Skeletal muscle tissue (tissue), 4 donors: ENCODE measurements around the gene ATP2A3. TPM values are rescaled to one million over a fixed set of nuclear protein-coding genes. Genes with fewer than 3 reads are reported as not detected.

Source experiments
- H3K27ac ChIP-seq: one replicate; pipeline ENCODE4 v1.7.0; 2013; ENCODE audit warnings: mild to moderate bottlenecking, low read depth, low read length, inconsistent platforms
- H3K27me3 ChIP-seq, 3 donors: one replicate each; pipeline ENCODE4 v1.7.0; 2013; ENCODE audit warnings: low read length in 3 of 3; ENCODE audit not compliant: control insufficient read depth in 3 of 3, insufficient read depth in 3 of 3
- H3K36me3 ChIP-seq, 3 donors: one replicate each; pipeline ENCODE4 v1.7.0; 2013; ENCODE audit warnings: low read length in 3 of 3; ENCODE audit not compliant: control insufficient read depth in 3 of 3, insufficient read depth in 3 of 3
- H3K4me1 ChIP-seq, 3 donors: one replicate each; pipeline ENCODE4 v1.7.0; 2013; ENCODE audit warnings: low read length in 3 of 3, mild to moderate bottlenecking in 3 of 3; ENCODE audit not compliant: control insufficient read depth in 3 of 3, insufficient read depth in 3 of 3
- H3K4me3 ChIP-seq, 3 donors: one replicate each; pipeline ENCODE4 v1.7.0; 2013; ENCODE audit warnings: low read length in 3 of 3
- H3K9ac ChIP-seq, 3 donors: one replicate each; pipeline ENCODE4 v1.7.0; 2013; ENCODE audit warnings: low read length in 3 of 3, mild to moderate bottlenecking in 3 of 3, moderate library complexity in 2 of 3, low read depth in 1 of 3
- H3K9me3 ChIP-seq, 3 donors: one replicate each; pipeline ENCODE4 v1.7.0; 2013; ENCODE audit warnings: low read length in 3 of 3; ENCODE audit not compliant: control insufficient read depth in 3 of 3
- total RNA-seq: library from RNA; depleted of rRNA; stranded (reverse); fragments of >200 nt; gene quantifications from one replicate; pipeline ENCODE4 v1.2.3, GENCODE V29; 2014
- donor health status: Osteomylitis.

Gene ATP2A3
- total RNA-seq, 1 donor from 2014 or later = 3.7 TPM

- H3K9me3 ChIP-seq = no peaks in the 10 kb centered on the region
- H3K4me1 ChIP-seq = peaks cover 0 to 5% (median 3%) of the 10 kb centered on the region in 3 donors
- H3K27me3 ChIP-seq = peaks cover 0 to 5% (median 0%) of the 10 kb centered on the region in 3 donors
- no peak overlapping the region for H3K4me3 ChIP-seq
- no peak overlapping the region for H3K9ac ChIP-seq
- H3K27ac ChIP-seq = no peak overlapping the region
- H3K36me3 ChIP-seq = peaks cover 44 to 46% (median 45%) of the 10 kb centered on the region in 3 donors
These were observed 41.3 kb upstream of the ATP2A3 start for GRCh38 chr17:4005296-4006164.

- Histone ChIP-seq H3K36me3 (peaks cover 42 to 44% (median 44%) of the 10 kb centered on the region in 3 donors), H3K4me3 (no peak overlapping the region), H3K9me3 (no peaks in the 10 kb centered on the region), H3K27ac (no peak overlapping the region), H3K4me1 (peaks cover 0 to 5% (median 3%) of the 10 kb centered on the region in 3 donors), H3K27me3 (peaks cover 0 to 10% (median 0%) of the 10 kb centered on the region in 3 donors), H3K9ac (no peak overlapping the region)
These were observed 40.5 kb upstream of the ATP2A3 start for GRCh38 chr17:4004517-4005295.

- H3K36me3 ChIP-seq = peaks cover 33 to 35% (median 34%) of the 10 kb centered on the region in 3 donors
- peaks cover 0 to 10% (median 0%) of the 10 kb centered on the region in 3 donors for H3K27me3 ChIP-seq
- H3K9ac ChIP-seq = no peak overlapping the region
- no peaks in the 10 kb centered on the region for H3K9me3 ChIP-seq
- no peak overlapping the region for H3K27ac ChIP-seq
- H3K4me3 ChIP-seq = no peak overlapping the region
- H3K4me1 ChIP-seq = peaks cover 0 to 5% (median 3%) of the 10 kb centered on the region in 3 donors
These were observed 39.5 kb upstream of the ATP2A3 start for GRCh38 chr17:4003501-4004421.

- peaks cover 0 to 5% (median 3%) of the 10 kb centered on the region in 3 donors for H3K4me1 ChIP-seq
- no peak overlapping the region for H3K27ac ChIP-seq
- H3K36me3 ChIP-seq = peaks cover 27 to 28% (median 28%) of the 10 kb centered on the region in 3 donors
- H3K27me3 ChIP-seq = peaks cover 0 to 10% (median 0%) of the 10 kb centered on the region in 3 donors
- no peaks in the 10 kb centered on the region for H3K9me3 ChIP-seq
- no peak overlapping the region for H3K9ac ChIP-seq
- H3K4me3 ChIP-seq = no peak overlapping the region
These were observed 38.9 kb upstream of the ATP2A3 start for GRCh38 chr17:4003131-4003500.

- Histone ChIP-seq H3K36me3 (peaks cover 8 to 9% (median 8%) of the 10 kb centered on the region in 3 donors), H3K4me3 (no peak overlapping the region), H3K27ac (no peak overlapping the region), H3K9ac (no peak overlapping the region), H3K4me1 (peaks cover 0 to 5% (median 3%) of the 10 kb centered on the region in 3 donors), H3K9me3 (no peaks in the 10 kb centered on the region), H3K27me3 (peaks cover 0 to 10% (median 0%) of the 10 kb centered on the region in 3 donors)
These were observed 36.9 kb upstream of the ATP2A3 start for GRCh38 chr17:4001048-4001590.

GRCh38 chr17:3998436-3998835, 34.2 kb upstream of the ATP2A3 start:
- peaks cover 0 to 5% (median 2%) of the 10 kb centered on the region in 3 donors for H3K4me1 ChIP-seq
- H3K9ac ChIP-seq = no peak overlapping the region
- H3K27me3 ChIP-seq = peaks cover 0 to 10% (median 3%) of the 10 kb centered on the region in 3 donors
- H3K9me3 ChIP-seq = peaks cover 0 to 4% (median 0%) of the 10 kb centered on the region in 3 donors
- H3K27ac ChIP-seq = no peak overlapping the region
- H3K36me3 ChIP-seq = no peaks in the 10 kb centered on the region
- no peak overlapping the region for H3K4me3 ChIP-seq

- H3K36me3 ChIP-seq = no peaks in the 10 kb centered on the region
- no peaks in the 10 kb centered on the region for H3K4me1 ChIP-seq
- H3K27ac ChIP-seq = no peak overlapping the region
- H3K9me3 ChIP-seq = peaks cover 0 to 4% (median 0%) of the 10 kb centered on the region in 3 donors
- H3K27me3 ChIP-seq = peaks cover 0 to 3% (median under 1%) of the 10 kb centered on the region in 3 donors
- H3K4me3 ChIP-seq = no peak overlapping the region
- no peak overlapping the region for H3K9ac ChIP-seq
These were observed 30.8 kb upstream of the ATP2A3 start for GRCh38 chr17:3995067-3995466.

GRCh38 chr17:3994221-3994576, 30.0 kb upstream of the ATP2A3 start:
- no peak overlapping the region for H3K27ac ChIP-seq
- H3K9me3 ChIP-seq = peaks cover 0 to 4% (median 0%) of the 10 kb centered on the region in 3 donors
- H3K36me3 ChIP-seq = no peaks in the 10 kb centered on the region
- H3K9ac ChIP-seq = no peak overlapping the region
- H3K27me3 ChIP-seq = peaks cover 0 to 3% (median 0%) of the 10 kb centered on the region in 3 donors
- H3K4me1 ChIP-seq = no peaks in the 10 kb centered on the region
- no peak overlapping the region for H3K4me3 ChIP-seq
